EH (cell line): ENCODE results near the gene CELSR2.
A peak's percentile ranks its signal among the peaks of the same experiment; 100 is the strongest.

ENCODE experiments used
- DNase-seq: peaks from one replicate; pipeline ENCODE4 v3.0.0-alpha.2; 2015; ENCODE audit warnings: low read depth

The CELSR2 gene

GRCh38 chr1:109252167-109252892, 3.0 kb downstream of the CELSR2 start:
- no peak for DNase-seq

DNA sequence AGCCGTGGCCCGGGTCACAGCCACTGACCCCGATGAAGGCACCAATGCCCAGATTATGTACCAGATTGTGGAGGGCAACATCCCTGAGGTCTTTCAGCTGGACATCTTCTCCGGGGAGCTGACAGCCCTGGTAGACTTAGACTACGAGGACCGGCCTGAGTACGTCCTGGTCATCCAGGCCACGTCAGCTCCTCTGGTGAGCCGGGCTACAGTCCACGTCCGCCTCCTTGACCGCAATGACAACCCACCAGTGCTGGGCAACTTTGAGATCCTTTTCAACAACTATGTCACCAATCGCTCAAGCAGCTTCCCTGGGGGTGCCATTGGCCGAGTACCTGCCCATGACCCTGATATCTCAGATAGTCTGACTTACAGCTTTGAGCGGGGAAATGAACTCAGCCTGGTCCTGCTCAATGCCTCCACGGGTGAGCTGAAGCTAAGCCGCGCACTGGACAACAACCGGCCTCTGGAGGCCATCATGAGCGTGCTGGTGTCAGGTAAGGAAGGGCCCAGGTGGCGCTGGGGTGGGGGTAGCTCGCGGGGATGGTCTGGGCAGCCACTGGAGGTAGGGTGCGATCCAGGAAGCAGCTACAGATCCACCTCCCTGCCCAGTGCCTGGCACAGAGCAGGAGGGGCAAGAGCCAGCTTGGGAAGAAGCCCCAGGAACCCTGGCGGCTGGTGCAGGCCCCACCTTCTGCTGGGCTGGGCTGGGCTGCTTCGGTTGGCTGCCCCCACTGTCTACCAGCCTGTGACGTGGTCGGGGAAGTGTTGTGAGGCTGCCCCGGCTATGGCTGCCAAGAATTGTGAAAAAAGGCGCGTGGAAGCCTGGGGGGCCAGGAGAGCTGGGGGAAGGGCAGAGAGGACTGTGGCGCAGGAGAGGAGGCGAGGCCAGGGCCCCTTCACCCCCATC, 3.8 kb downstream of the CELSR2 start:
- no peak for DNase-seq

DNA sequence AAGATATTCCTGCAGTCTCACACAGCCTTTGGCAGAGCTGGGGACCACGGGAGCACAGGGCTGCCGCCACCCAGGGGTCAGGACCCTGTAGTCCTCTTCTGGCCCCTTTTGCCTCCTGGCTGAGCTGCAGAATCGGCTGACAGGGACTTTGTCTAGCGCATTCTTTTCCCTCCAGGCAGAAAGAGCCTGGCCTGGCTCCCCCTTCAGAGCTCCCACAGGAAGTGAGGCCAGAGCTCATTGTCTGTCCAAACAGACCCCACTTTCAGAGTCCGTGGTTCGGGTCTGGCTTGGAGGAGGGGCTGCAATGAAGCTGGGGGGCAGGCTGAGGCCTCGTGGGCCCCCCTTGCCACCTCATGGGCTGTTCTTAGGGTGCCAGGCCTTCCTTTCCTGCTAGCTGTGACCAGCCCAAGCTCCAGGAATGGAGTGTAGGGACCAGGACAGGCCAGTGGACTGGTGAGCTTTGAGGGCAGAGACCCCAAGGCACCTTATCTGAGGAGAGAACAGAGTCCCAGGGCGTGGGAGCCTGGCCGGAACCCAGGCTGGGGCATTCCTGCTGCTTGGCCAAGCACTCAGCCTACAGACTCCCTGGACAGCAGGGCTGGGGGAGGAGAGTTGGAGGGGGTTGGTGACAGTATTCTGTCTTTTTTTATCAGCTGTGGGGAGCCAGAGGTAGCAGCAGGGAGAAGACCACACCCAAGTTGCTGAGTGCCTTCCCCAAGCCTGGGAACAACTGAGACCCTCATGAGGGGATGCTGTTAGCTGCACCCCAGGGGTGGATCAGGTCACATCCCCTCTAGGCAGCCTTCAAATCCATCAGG, 4.7 kb downstream of the CELSR2 start:
- peak; percentile 54 for DNase-seq

DNA sequence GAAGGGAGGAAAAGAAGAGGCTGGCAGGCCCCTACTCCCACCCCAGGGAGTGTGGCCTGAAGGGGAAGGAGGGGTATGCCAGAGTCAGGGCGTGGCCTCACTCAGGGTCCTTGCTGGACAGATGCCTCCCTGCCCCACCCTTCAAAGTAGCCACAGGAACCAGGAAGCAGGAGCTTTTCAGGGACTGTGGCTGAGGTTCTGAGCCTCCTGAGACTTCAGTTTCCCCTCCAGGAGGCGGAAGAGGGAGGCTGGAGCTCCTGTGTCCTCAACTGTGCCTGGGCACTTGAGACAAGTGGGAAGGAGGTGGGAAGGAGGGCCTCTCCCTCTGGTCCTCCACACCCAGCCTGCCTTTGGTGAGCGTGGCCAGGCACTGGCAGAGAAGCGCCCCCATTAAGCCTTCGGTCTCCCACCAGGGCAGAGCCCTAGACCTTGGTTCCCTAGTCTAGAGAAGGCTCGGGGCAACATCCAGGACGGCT, 5.3 kb downstream of the CELSR2 start:
- peak; percentile 21 for DNase-seq

DNA sequence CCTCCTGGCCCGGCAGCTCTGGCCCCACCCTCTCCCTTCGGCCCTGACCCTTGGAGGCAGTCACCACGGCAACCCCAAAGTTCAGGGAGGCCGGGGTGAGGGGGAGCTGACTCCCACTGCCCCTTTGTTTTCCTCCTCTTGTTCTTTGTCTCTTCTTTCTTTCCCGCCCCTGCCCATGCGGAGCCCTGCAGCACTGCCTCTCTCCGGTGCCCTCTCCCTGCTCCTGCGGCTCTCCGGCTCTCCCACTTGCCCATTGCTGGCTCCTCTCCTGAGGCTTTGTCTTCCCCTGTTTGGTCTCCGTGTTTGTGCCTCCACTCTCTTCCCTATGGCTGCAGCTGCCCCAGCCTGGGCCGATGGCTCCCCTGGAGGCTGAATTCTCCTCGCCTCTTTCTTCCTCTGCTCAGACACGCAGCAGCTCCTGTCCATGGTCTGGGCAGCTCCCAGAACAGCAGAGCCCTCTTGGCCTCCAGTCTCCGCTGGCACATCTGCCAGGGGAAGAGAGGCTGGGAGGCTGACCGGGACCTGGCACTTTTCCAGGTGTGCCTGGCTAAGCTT, 5.8 kb downstream of the CELSR2 start:
- DNase-seq: no peak

DNA sequence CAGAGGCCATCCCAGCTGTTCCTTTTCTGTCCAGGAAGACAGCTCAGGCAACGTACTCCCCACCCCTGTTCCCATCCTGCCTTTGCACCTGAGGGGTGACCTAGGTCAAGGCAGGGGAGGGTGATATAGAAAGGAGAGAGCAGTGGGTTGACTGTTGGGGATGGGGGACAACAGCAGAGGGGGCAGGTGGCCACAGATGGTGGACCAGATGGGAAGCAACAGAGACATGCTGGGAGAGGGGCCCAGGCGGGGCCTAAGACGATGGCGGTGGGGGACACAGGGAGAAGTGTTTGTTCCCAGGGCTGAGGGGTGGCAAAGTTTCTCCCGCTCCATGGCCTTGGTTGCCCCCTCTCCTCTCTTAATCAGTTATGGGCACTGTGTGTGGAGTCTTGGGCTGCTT, 6.3 kb downstream of the CELSR2 start:
- no peak for DNase-seq

- DNase-seq: no peak
Measured at GRCh38 chr1:109256085-109256484, 6.7 kb downstream of the CELSR2 start.

DNA sequence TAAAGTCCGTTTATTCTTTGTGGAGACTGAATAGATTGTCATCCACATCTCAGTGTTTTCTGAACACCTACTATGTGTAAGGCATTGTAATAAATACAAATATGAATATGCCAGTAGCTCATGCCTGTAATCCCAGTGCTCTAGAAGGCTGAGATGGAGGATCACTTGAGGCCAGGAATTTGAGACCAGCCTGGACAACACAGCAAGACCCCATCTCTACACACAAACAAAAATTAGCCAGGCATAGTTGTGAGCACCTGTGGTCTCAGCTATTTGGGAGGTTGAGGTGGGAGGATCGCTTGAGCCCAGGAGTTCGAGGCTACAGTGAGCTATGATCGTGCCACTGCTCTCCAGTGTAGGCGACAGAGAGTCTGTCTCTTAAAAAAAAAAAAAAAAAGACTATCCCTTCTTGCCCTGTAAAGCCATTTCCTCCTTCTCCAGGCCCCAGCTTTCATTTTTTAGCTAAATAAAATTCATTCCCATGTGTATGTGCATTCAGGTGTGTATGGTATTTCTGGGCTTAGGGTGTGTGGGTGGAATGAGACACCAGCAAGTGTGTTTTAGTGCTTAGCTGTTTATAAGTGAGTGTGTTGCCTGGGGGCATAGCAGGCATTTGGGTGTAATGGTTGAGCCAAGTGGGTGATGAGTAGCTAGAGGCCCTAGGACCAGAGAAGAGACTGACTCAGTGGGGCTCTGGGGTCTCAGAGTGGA, 7.8 kb downstream of the CELSR2 start:
- DNase-seq: peak; percentile 72

DNA sequence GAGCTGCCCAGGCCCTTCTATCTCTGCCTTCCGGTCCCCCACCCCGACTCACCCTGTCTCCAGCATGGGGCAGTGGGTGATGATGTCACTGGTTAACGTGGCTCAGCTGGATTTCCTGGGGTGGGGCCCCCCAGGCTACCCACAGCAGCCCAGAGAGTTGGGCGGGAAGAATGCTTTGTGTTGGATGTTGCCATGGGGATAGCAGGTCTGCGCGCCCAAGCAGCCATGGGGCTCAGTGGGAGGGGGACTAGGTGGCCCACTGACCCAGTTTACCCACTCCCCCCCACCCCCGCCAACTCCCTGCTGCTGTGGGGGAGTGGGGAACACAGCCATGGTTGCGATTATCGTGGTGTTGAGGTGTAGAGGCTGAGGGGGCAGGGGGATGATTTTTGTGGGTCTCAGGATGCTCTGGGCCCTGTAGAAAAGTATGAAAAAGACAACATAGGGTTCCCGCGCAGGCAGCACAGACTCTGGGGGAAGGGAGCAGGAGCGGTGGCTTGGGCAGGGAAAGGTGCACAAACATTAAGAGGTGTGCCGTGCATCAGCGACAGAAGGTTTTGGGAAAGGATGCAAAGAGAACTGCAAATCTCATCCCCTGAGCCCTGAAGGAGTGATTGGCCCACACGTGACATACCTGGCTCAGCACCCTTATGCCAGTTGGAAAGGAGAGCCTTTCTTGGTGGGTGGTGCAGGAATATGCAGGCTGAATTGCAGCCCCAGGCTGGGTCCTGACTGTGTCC, 8.5 kb downstream of the CELSR2 start:
- no peak for DNase-seq

DNA sequence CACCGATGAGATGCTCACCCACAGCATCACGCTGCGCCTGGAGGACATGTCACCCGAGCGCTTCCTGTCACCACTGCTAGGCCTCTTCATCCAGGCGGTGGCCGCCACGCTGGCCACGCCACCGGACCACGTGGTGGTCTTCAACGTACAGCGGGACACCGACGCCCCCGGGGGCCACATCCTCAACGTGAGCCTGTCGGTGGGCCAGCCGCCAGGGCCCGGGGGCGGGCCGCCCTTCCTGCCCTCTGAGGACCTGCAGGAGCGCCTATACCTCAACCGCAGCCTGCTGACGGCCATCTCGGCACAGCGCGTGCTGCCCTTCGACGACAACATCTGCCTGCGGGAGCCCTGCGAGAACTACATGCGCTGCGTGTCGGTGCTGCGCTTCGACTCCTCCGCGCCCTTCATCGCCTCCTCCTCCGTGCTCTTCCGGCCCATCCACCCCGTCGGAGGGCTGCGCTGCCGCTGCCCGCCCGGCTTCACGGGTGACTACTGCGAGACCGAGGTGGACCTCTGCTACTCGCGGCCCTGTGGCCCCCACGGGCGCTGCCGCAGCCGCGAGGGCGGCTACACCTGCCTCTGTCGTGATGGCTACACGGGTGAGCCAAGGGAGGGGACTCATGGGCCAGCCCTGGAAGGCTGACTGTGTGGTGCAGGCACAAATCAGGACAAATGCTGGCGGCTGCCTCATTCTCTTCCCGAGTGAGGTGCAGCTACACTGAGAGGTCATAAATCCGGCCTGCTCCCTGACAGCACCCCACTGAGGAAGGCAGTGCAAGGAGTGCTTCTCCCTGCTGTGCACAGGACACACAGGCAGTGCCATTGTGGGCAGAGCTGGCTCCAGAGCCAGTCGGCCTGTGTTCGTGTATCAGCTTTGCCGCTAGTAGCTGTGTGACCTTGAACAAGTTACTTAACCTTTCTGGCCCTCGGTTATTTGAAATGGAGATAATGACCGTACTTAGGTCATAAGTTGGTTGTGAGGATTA, 9.4 kb downstream of the CELSR2 start:
- DNase-seq: no peak

- no peak for DNase-seq
Measured at GRCh38 chr1:109259674-109260557, 10.6 kb downstream of the CELSR2 start.

DNA sequence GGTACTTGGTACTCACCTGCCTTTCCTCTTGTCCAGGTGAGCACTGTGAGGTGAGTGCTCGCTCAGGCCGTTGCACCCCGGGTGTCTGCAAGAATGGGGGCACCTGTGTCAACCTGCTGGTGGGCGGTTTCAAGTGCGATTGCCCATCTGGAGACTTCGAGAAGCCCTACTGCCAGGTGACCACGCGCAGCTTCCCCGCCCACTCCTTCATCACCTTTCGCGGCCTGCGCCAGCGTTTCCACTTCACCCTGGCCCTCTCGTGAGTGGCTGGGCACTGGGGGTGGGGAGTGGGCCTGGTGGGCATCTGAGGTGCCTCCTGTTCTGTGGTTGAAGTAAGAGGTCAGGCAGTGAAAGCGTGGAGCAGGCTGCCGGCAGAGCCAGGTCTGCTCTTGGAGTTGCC, 11.7 kb downstream of the CELSR2 start:
- DNase-seq: no peak

GRCh38 chr1:109261578-109261977, 12.2 kb downstream of the CELSR2 start:
- DNase-seq: no peak

DNA sequence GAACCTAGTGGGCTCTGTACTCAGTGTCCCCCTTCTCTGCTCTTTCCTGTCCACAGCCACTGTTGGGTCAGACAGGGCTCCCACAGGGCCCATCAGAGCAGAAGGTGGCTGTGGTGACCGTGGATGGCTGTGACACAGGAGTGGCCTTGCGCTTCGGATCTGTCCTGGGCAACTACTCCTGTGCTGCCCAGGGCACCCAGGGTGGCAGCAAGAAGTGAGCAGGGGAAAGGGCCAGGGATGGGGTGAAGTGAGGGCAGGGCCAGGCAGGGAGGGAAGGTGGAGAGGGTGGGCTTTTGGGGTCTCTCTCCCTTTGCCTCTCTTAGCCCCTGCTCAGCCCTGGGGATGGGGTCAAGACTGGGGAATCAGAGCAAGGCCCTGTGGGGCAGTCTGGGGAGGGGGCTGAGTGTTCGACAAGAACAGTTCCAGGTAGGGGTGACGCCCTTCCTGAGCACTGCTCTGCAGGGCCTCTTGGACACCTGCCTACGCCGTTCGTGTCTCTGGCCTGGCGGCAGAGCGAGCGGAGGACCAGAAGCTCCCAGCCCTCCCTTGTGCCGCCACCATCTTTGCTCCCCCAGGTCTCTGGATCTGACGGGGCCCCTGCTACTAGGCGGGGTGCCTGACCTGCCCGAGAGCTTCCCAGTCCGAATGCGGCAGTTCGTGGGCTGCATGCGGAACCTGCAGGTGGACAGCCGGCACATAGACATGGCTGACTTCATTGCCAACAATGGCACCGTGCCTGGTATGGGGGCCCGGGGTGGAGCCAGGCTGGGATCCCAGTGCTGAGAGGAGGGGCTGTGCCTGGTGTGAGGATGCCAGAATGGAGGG, 13.1 kb downstream of the CELSR2 start:
- no peak for DNase-seq

- no peak for DNase-seq
Measured at GRCh38 chr1:109263234-109263596, 13.9 kb downstream of the CELSR2 start.

DNA sequence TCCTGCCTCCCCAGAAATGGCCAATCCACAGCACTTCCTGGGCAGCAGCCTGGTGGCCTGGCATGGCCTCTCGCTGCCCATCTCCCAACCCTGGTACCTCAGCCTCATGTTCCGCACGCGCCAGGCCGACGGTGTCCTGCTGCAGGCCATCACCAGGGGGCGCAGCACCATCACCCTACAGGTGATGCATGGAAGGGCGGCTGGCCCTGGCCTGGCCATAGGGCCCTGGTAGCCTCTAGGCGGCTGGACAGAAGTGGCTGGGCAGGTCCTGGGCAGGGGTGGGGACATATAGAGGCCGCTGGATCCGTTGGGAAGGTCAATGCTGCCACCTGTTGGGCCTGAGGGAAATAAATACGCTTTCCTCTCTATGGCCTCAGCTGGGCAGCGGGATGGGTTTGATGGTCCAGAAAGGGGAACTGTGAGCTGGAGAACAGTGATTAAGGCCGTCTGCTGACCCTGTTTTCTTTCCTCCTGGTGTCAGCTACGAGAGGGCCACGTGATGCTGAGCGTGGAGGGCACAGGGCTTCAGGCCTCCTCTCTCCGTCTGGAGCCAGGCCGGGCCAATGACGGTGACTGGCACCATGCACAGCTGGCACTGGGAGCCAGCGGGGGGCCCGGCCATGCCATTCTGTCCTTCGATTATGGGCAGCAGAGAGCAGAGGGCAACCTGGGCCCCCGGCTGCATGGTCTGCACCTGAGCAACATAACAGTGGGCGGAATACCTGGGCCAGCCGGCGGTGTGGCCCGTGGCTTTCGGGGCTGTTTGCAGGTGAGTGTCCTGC, 14.4 kb downstream of the CELSR2 start:
- peak; percentile 85 for DNase-seq

DNA sequence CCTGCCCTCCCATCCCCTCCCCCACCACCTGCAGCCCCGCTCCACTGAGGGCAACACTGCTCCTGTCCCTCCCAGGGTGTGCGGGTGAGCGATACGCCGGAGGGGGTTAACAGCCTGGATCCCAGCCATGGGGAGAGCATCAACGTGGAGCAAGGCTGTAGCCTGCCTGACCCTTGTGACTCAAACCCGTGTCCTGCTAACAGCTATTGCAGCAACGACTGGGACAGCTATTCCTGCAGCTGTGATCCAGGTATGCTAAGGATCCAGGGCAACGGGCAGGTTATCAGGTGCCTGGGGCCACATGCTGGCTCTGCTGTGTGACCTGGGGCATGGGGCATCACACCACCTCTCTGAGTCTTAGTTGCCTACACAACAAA, 15.0 kb downstream of the CELSR2 start:
- no peak for DNase-seq
